Measurements from ENCODE around the gene ADAMTS10.

The ADAMTS10 gene

DNA sequence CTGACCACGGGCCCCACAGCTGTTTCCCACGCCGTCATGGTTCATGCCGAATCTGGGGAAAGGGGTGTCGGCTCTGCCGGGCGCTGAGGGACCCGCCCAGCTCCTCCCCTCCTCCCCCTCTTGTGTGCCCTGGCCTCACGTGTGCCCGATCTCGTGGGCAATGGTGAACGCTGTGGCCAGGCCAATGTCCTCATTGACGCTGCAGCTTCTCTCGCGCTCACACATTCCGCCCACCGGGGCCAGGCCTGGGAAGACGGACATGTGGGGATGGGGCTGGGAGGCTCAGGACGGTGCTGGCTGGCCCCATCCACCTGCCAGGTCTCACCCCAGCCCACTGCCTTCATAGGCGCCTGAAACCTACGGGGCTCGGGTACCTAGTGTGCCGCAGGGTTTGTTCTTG lies 14.3 kb downstream of the ADAMTS10 start:
- TF ChIP-seq, protein P1, sequence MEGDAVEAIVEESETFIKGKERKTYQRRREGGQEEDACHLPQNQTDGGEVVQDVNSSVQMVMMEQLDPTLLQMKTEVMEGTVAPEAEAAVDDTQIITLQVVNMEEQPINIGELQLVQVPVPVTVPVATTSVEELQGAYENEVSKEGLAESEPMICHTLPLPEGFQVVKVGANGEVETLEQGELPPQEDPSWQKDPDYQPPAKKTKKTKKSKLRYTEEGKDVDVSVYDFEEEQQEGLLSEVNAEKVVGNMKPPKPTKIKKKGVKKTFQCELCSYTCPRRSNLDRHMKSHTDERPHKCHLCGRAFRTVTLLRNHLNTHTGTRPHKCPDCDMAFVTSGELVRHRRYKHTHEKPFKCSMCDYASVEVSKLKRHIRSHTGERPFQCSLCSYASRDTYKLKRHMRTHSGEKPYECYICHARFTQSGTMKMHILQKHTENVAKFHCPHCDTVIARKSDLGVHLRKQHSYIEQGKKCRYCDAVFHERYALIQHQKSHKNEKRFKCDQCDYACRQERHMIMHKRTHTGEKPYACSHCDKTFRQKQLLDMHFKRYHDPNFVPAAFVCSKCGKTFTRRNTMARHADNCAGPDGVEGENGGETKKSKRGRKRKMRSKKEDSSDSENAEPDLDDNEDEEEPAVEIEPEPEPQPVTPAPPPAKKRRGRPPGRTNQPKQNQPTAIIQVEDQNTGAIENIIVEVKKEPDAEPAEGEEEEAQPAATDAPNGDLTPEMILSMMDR (IDR thresholded peaks at IDR 0.05), result no peak
- no peak overlapping the region for H3K4me3 ChIP-seq (ENCODE audit: low read depth in 1 of 2, low read length in 1 of 2)
- H3K9me3 ChIP-seq, result peaks cover 8% of the 10 kb centered on the region
- no peak overlapping the region for H3K27ac ChIP-seq
- H3K36me3 ChIP-seq, result no peaks in the 10 kb centered on the region
- H3K27me3 ChIP-seq, result peaks cover 48% of the 10 kb centered on the region
- peaks cover 7 to 14% of the 10 kb centered on the region in 2 experiments for H3K4me1 ChIP-seq (ENCODE audit: control insufficient read depth in 1 of 2, insufficient read depth in 1 of 2, low read depth in 1 of 2, low read length in 1 of 2)

DNA sequence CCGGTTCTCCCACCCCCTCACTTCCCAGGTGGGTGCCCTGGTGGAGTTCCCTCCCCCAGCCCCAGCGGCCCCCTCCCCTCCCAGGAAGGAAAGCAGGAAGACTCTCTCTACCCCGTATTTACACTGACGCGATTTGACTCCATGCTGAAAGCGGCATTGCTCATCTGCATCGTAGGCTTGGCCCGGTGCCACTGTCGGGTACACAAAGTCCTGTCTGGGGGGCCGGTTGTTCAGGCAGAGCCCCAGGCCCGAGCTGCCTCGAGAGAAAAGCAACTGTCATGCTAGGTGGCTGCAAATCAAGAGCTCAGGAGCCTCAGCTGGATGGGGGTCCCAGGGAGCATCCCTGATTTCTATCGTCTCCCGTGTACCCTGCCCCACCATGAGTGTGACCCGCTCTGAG lies 14.9 kb downstream of the ADAMTS10 start:
- H3K27ac ChIP-seq, result no peak overlapping the region
- no peaks in the 10 kb centered on the region for H3K36me3 ChIP-seq
- H3K4me1 ChIP-seq (ENCODE audit: control insufficient read depth in 1 of 2, insufficient read depth in 1 of 2, low read depth in 1 of 2, low read length in 1 of 2), result peaks cover 7 to 14% of the 10 kb centered on the region in 2 experiments
- H3K9me3 ChIP-seq, result peaks cover 8% of the 10 kb centered on the region
- peaks cover 54% of the 10 kb centered on the region for H3K27me3 ChIP-seq
- H3K4me3 ChIP-seq (ENCODE audit: low read depth in 1 of 2, low read length in 1 of 2), result no peak overlapping the region
- TF ChIP-seq, protein P1 (IDR thresholded peaks at IDR 0.05), result no peak

DNA sequence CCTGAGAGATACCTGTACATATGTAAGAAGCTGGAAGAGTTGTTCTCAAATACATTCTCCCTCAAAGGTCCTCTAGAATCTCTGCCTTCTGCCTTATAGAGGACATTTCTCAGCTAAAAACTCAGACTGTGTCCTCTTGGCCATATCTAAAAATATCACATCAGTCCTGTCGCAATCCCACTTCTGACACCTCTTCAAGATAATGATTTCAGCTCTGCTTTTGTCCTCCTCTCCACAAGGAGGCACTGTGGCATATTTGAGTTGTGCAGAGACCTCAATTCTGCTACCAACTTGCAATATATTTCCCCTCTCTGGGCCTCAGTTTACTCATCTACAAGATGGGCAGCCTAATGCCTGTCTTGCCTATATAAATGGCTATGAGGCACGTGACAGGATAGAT lies 16.6 kb downstream of the ADAMTS10 start:
- peaks cover 7 to 14% of the 10 kb centered on the region in 2 experiments for H3K4me1 ChIP-seq (ENCODE audit: control insufficient read depth in 1 of 2, insufficient read depth in 1 of 2, low read depth in 1 of 2, low read length in 1 of 2)
- peaks cover 69% of the 10 kb centered on the region for H3K27me3 ChIP-seq
- peaks cover 8% of the 10 kb centered on the region for H3K9me3 ChIP-seq
- TF ChIP-seq, protein P1 (IDR thresholded peaks at IDR 0.05), result no peak
- no peak overlapping the region for H3K4me3 ChIP-seq (ENCODE audit: low read depth in 1 of 2, low read length in 1 of 2)
- no peak overlapping the region for H3K27ac ChIP-seq
- H3K36me3 ChIP-seq, result no peaks in the 10 kb centered on the region

DNA sequence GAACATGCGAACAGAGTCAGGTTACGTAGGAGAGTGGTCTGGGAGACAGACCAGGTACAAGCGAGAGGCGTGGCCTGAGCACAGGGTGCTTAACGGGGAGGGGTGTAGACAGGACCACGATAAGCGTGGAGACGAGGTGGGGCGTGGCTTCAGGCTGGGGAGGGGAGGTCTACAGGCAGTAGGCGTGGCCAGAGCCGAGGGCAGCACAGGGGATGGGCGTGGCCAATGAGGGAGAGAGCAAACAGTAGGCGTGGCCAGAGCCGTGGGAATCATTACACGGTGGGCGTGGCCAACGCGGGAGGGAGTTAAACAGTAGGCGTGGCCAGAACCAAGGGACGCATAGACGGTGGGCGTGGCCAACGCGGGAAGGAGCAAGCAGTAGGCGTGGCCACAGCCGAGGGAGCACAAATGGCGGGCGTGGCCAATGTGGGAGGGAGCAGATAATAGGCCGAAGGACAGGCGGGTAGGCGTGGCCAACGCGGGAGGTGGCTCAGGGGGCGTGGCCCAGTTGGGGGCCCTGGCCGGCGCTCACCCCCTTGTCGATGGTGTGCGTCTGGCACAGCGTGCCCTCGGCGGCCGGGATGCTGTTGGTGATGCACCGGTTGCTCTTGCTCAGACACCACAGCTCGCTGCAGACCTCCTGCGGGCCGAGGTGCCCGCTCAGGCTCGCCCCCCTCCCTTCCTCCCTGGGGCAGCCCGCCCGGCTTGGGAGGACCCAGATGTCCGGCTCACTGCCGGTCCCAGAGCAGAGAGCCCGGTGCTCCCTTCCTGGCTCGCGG lies 18.1 kb downstream of the ADAMTS10 start:
- TF ChIP-seq, protein P1 (IDR thresholded peaks at IDR 0.05), result no peak
- peaks cover 80% of the 10 kb centered on the region for H3K27me3 ChIP-seq

GRCh38 chr19:8589177-8589714 lies 21.3 kb downstream of the ADAMTS10 start:
- TF ChIP-seq, protein P1 (IDR thresholded peaks at IDR 0.05), result no peak
- H3K4me3 ChIP-seq (ENCODE audit: low read depth in 1 of 2, low read length in 1 of 2), result no peak overlapping the region
- peaks cover 7 to 14% of the 10 kb centered on the region in 2 experiments for H3K4me1 ChIP-seq (ENCODE audit: control insufficient read depth in 1 of 2, insufficient read depth in 1 of 2, low read depth in 1 of 2, low read length in 1 of 2)
- peaks cover 6% of the 10 kb centered on the region for H3K9me3 ChIP-seq
- no peaks in the 10 kb centered on the region for H3K36me3 ChIP-seq
- H3K27ac ChIP-seq, result no peak overlapping the region
- H3K27me3 ChIP-seq, result peaks cover 63% of the 10 kb centered on the region

More for the DNA sequence above, 18.1 kb downstream of the ADAMTS10 start:
- H3K4me3 ChIP-seq (ENCODE audit: low read depth in 1 of 2, low read length in 1 of 2), result peak overlapping the region; percentile 18 to 30
- peaks cover 8% of the 10 kb centered on the region for H3K9me3 ChIP-seq
- peaks cover 7 to 14% of the 10 kb centered on the region in 2 experiments for H3K4me1 ChIP-seq (ENCODE audit: control insufficient read depth in 1 of 2, insufficient read depth in 1 of 2, low read depth in 1 of 2, low read length in 1 of 2)
- no peak overlapping the region for H3K27ac ChIP-seq
- no peaks in the 10 kb centered on the region for H3K36me3 ChIP-seq

Measured in neutrophil (primary cell).